ENCODE data around the gene FAM124A.

Gene FAM124A

GRCh38 chr13:51321836-51322235 is 99.6 kb downstream of the FAM124A start:
- DNase-seq (no peak), ATAC-seq (ENCODE audit: insufficient read depth, low read depth) (no peak)
- Histone ChIP-seq H2AFZ (ENCODE audit: low read depth, low read length) (no peak overlapping the region), H3K9ac (ENCODE audit: low read depth, low read length) (no peak overlapping the region), H3K4me2 (ENCODE audit: insufficient read depth, low read length) (no peak overlapping the region), H4K20me1 (ENCODE audit: insufficient read depth, low read length) (no peaks in the 10 kb centered on the region), H3K36me3 (ENCODE audit: insufficient read depth, low read length) (no peaks in the 10 kb centered on the region), H3K4me3 (ENCODE audit: low read depth in 1 of 2, low read length in 2 of 2) (no peak overlapping the region), H3K27me3 (ENCODE audit: insufficient read depth, low read length, poor library complexity) (no peaks in the 10 kb centered on the region), H3K9me3 (ENCODE audit: insufficient read depth, low read length, severe bottlenecking) (no peaks in the 10 kb centered on the region), H3K4me1 (ENCODE audit: insufficient read depth, low read length) (no peaks in the 10 kb centered on the region), H3K27ac (ENCODE audit: low read length) (no peak overlapping the region), H3K79me2 (ENCODE audit: insufficient read depth, low read length) (no peaks in the 10 kb centered on the region)
- TF ChIP-seq CTCF (IDR thresholded peaks at IDR 0.05; ENCODE audit: borderline replicate concordance, extremely low read depth, low read length, poor library complexity, severe bottlenecking) (no peak), EZH2 (IDR thresholded peaks at IDR 0.05; ENCODE audit: borderline replicate concordance, low read depth, low read length, severe bottlenecking) (no peak)

DNA sequence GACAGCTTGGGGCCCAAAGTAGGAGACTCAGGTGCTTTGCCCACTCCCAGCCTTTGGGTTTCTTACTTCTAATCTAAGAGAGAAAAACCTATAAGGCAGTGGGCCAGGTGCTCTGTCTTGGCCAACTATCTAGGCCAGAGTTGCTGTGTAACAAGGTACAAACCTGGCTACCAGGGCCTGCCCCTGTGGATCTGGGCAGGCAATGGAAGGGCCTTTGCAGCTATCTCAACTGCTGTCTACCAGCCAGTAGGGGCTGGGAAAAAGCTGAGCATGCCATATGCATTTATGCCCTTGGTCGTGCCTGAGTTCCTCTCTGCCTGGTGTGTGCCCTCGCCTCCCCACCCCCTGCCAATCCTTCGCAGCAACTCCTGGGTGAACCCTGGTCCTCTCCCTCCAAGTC is 100.6 kb downstream of the FAM124A start:
- H4K20me1 ChIP-seq (ENCODE audit: insufficient read depth, low read length): no peaks in the 10 kb centered on the region
- H3K27me3 ChIP-seq (ENCODE audit: insufficient read depth, low read length, poor library complexity): no peaks in the 10 kb centered on the region
- no peak overlapping the region for H2AFZ ChIP-seq (ENCODE audit: low read depth, low read length)
- no peak for ATAC-seq (ENCODE audit: insufficient read depth, low read depth)
- no peaks in the 10 kb centered on the region for H3K9me3 ChIP-seq (ENCODE audit: insufficient read depth, low read length, severe bottlenecking)
- H3K79me2 ChIP-seq (ENCODE audit: insufficient read depth, low read length): no peaks in the 10 kb centered on the region
- no peak for TF ChIP-seq EZH2 (IDR thresholded peaks at IDR 0.05; ENCODE audit: borderline replicate concordance, low read depth, low read length, severe bottlenecking)
- no peak for TF ChIP-seq CTCF (IDR thresholded peaks at IDR 0.05; ENCODE audit: borderline replicate concordance, extremely low read depth, low read length, poor library complexity, severe bottlenecking)
- DNase-seq: no peak
- H3K9ac ChIP-seq (ENCODE audit: low read depth, low read length): no peak overlapping the region
- no peak overlapping the region for H3K4me3 ChIP-seq (ENCODE audit: low read depth in 1 of 2, low read length in 2 of 2)
- no peak overlapping the region for H3K4me2 ChIP-seq (ENCODE audit: insufficient read depth, low read length)
- H3K27ac ChIP-seq (ENCODE audit: low read length): no peak overlapping the region
- H3K36me3 ChIP-seq (ENCODE audit: insufficient read depth, low read length): no peaks in the 10 kb centered on the region
- H3K4me1 ChIP-seq (ENCODE audit: insufficient read depth, low read length): no peaks in the 10 kb centered on the region

- H3K4me1 ChIP-seq (ENCODE audit: insufficient read depth, low read length): no peaks in the 10 kb centered on the region
- H3K9ac ChIP-seq (ENCODE audit: low read depth, low read length): no peak overlapping the region
- H2AFZ ChIP-seq (ENCODE audit: low read depth, low read length): no peak overlapping the region
- no peak overlapping the region for H3K4me3 ChIP-seq (ENCODE audit: low read depth in 1 of 2, low read length in 2 of 2)
- no peaks in the 10 kb centered on the region for H3K27me3 ChIP-seq (ENCODE audit: insufficient read depth, low read length, poor library complexity)
- H4K20me1 ChIP-seq (ENCODE audit: insufficient read depth, low read length): no peaks in the 10 kb centered on the region
- no peak overlapping the region for H3K4me2 ChIP-seq (ENCODE audit: insufficient read depth, low read length)
- no peak for ATAC-seq (ENCODE audit: insufficient read depth, low read depth)
- no peak for DNase-seq
- TF ChIP-seq EZH2 (IDR thresholded peaks at IDR 0.05; ENCODE audit: borderline replicate concordance, low read depth, low read length, severe bottlenecking) (no peak), CTCF (IDR thresholded peaks at IDR 0.05; ENCODE audit: borderline replicate concordance, extremely low read depth, low read length, poor library complexity, severe bottlenecking) (no peak)
- H3K79me2 ChIP-seq (ENCODE audit: insufficient read depth, low read length): no peaks in the 10 kb centered on the region
- no peak overlapping the region for H3K27ac ChIP-seq (ENCODE audit: low read length)
- no peaks in the 10 kb centered on the region for H3K9me3 ChIP-seq (ENCODE audit: insufficient read depth, low read length, severe bottlenecking)
- no peaks in the 10 kb centered on the region for H3K36me3 ChIP-seq (ENCODE audit: insufficient read depth, low read length)
These were observed 101.8 kb downstream of the FAM124A start for GRCh38 chr13:51323824-51324511.
